Right atrium auricular region (tissue), 2 donors: ENCODE data around the gene RPL18A. TPM values are rescaled to one million over a fixed set of nuclear protein-coding genes. Genes with fewer than 3 reads are reported as not detected.

Experiments
- DNase-seq: peaks from one replicate; pipeline ENCODE4 v3.0.0-alpha.2; 2019; ENCODE audit warnings: low spot score
- H3K27ac ChIP-seq, 2 donors: fragments of 200-600 bp; sonication (generic); 1 replicate in 1 of 2; 2 replicates in 1 of 2; pipeline ENCODE4 v1.5.1; 2016 to 2019
- H3K27me3 ChIP-seq, 2 donors: fragments of 200-600 bp; sonication (generic); one replicate each; pipeline versions ENCODE4 v1.5.1 to v1.6.0; 2017 to 2019
- H3K36me3 ChIP-seq: fragments of 200-600 bp; sonication (generic); one replicate; pipeline ENCODE4 v1.5.1; 2016
- H3K4me1 ChIP-seq, 2 donors: fragments of 200-600 bp; sonication (generic); one replicate each; pipeline versions ENCODE4 v1.5.1 to v1.6.0; 2017 to 2019
- H3K4me3 ChIP-seq, 2 donors: fragments of 200-600 bp; sonication (generic); 1 replicate in 1 of 2; 2 replicates in 1 of 2; pipeline ENCODE4 v1.5.1; 2017 to 2019; ENCODE audit warnings: mild to moderate bottlenecking in 1 of 2, moderate library complexity in 1 of 2
- H3K9me3 ChIP-seq, 2 donors: fragments of 200-600 bp; sonication (generic); one replicate each; pipeline ENCODE4 v1.5.1; 2019
- CTCF ChIP-seq, 2 donors: fragments of 200-600 bp; sonication (generic); IDR thresholded peaks; one replicate each; pipeline ENCODE4 v1.5.1; 2019; ENCODE audit warnings: antibody characterized with exemption in 2 of 2
- total RNA-seq, 2 donors: library from RNA; depleted of rRNA; stranded (reverse); fragments of >200 nt; gene quantifications; one replicate each; pipeline ENCODE4 v1.1.0, GENCODE V29; 2016

The RPL18A gene
- 100 to 1,000 TPM; 496 to 916 TPM for total RNA-seq

GRCh38 chr19:17859533-17860330, at the start of gene RPL18A:
RPL18A (plus strand) TSS chr19:17859910; CDS start chr19:17859957, 47 bp downstream.
- TF ChIP-seq CTCF (IDR thresholded peaks at IDR 0.05): peak; percentile 81 to 89
- Histone ChIP-seq H3K4me1 (peaks cover 0 to 23% of the 10 kb centered on the region in 2 donors), H3K4me3 (peak within 1 kb of the TSS; percentile 95 to 99), H3K27me3 (no peaks in the 10 kb centered on the region), H3K27ac (peak within 1 kb of the TSS; percentile 80 to 94), H3K9me3 (no peaks in the 10 kb centered on the region), H3K36me3 (peaks cover 38% of the 10 kb centered on the region)
- DNase-seq: peak; percentile 99

GRCh38 chr19:17811103-17811502, 48.6 kb upstream of the RPL18A start:
- TF ChIP-seq CTCF (IDR thresholded peaks at IDR 0.05): no peak
- H3K27me3 ChIP-seq: no peaks in the 10 kb centered on the region
- peaks cover 0 to 9% of the 10 kb centered on the region in 2 donors for H3K9me3 ChIP-seq
- no peak overlapping the region for H3K4me3 ChIP-seq
- H3K27ac ChIP-seq: no peak overlapping the region
- no peak for DNase-seq
- H3K36me3 ChIP-seq: no peaks in the 10 kb centered on the region
- no peaks in the 10 kb centered on the region for H3K4me1 ChIP-seq

GRCh38 chr19:17811681-17812080, 48.0 kb upstream of the RPL18A start:
- no peak overlapping the region for H3K27ac ChIP-seq
- no peak for TF ChIP-seq CTCF (IDR thresholded peaks at IDR 0.05)
- no peak for DNase-seq
- no peaks in the 10 kb centered on the region for H3K27me3 ChIP-seq
- no peaks in the 10 kb centered on the region for H3K36me3 ChIP-seq
- H3K4me1 ChIP-seq: no peaks in the 10 kb centered on the region
- H3K4me3 ChIP-seq: no peak overlapping the region
- peaks cover 0 to 9% of the 10 kb centered on the region in 2 donors for H3K9me3 ChIP-seq

GRCh38 chr19:17812099-17812498, 47.6 kb upstream of the RPL18A start:
- no peak for TF ChIP-seq CTCF (IDR thresholded peaks at IDR 0.05)

GRCh38 chr19:17817668-17818363, 41.9 kb upstream of the RPL18A start:
- H3K4me3 ChIP-seq: no peak overlapping the region
- H3K27ac ChIP-seq: no peak overlapping the region
- no peaks in the 10 kb centered on the region for H3K27me3 ChIP-seq
- DNase-seq: no peak
- H3K4me1 ChIP-seq: no peaks in the 10 kb centered on the region
- no peaks in the 10 kb centered on the region for H3K36me3 ChIP-seq
- no peaks in the 10 kb centered on the region for H3K9me3 ChIP-seq
- no peak for TF ChIP-seq CTCF (IDR thresholded peaks at IDR 0.05)

More at GRCh38 chr19:17812099-17812498, 47.6 kb upstream of the RPL18A start:
- Histone ChIP-seq H3K27me3 (no peaks in the 10 kb centered on the region), H3K36me3 (no peaks in the 10 kb centered on the region), H3K9me3 (peaks cover 0 to 9% of the 10 kb centered on the region in 2 donors), H3K27ac (no peak overlapping the region), H3K4me1 (no peaks in the 10 kb centered on the region), H3K4me3 (no peak overlapping the region)
- no peak for DNase-seq
